GM19463 (cell line): ENCODE results near the gene ABHD16B.
"Not testable (repeated sequence)": the region's sequence is repeated elsewhere in the genome, so short reads cannot be mapped to it uniquely, and the experiment has no call there.

Experiments
- ATAC-seq: cut with Tn5 transposase; IDR thresholded peaks from one replicate; pipeline ENCODE4 v1.9.1; 2021; ENCODE audit warnings: mild to moderate bottlenecking, moderate library complexity; ENCODE audit not compliant: unreplicated experiment

ABHD16B gene

DNA sequence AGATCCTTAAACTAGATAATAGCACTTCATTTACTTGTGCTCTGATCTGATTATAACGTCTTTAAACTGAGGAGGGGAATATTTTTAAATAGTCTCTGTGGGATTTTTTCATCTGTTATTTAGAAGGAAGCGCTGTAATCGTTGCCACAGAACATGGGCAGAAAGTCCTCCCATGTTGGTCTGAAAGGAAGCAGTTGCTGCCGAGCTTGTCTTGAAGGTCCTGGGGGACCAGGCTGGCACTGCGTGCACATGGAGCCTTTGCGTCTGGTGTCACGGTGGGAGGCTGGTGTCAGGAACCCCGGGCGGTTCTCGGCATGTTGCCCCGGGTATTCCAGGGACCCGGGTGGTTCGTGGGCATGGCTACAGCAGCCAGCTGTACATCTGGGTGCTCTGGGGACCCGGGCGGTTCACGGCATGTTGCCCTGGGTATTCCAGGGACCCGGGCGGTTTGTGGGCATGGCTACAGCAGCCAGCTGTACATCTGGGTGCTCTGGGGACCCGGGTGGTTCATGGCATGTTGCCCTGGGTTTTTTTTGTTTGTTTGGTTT, 15.3 kb downstream of the ABHD16B start:
- ATAC-seq = no peak

DNA sequence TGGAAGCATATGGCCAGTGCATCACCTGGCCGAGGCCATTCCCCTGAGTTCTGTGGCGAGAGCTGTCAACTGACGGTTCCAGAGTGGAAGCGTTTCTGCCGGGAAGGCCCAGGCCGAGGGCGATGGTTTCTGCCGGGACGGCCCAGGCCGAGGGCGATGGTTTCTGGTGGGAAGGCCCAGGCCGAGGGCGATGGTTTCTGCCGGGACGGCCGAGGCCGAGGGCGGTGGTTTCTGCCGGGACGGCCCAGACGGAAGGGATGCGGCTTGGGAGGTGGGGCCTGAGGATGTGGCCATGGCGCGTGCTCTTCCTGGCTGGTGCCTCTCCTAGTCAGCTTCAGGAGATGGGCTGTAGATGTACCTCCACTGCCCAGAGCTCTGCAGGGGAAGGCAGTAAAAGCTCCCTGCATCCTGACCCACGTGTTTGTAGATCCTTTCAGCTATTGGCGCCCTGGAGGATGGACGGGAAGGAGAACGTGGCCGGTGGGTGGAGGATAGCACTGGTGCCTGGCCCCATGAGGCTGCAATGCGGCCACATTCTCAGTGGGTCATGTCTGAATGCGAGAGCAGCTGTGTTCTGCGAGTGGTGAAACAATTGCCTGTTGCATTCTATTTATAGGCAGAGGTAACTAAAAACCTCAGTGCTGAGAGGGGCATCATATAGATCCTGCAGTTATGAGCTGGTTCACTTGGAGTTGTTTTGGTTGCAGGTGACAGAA, 16.6 kb downstream of the ABHD16B start:
- ATAC-seq = no peak

DNA sequence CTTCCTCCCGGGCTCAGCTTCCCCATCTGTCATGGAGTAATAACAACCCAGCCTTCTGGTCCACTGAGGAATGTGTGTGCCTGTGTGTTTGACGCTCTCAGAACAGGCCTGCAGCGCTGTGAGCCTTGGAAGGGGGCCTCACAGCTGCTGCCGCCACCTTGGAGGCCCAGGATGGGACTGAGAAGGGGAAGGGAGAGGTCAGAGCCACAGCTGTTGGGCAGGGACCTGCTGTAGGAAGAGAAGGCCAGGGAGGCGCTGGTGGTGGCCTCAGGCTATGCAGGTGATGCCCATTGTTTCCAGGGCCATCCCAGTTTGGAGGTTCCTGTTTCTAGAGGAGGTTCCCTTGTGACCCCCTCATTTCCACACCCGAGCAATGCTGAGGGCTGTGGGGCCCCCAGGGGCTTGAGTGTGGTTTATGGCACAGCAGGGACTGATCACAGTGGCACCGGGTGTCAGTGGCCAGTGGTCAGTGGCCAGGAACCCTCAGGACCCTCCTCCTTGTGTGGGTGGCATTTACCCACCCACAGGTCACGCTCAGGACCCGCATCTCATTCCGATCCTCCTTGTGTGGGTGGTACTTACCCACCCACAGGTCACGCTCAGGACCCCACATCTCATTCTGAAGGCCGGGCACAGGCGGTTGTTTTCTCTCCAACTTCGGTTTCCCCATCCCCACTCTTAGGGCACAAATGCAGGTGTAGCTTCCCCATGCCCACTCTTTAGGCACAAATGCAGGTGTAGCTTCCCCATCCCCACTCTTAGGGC, 17.8 kb downstream of the ABHD16B start:
- ATAC-seq = no peak

DNA sequence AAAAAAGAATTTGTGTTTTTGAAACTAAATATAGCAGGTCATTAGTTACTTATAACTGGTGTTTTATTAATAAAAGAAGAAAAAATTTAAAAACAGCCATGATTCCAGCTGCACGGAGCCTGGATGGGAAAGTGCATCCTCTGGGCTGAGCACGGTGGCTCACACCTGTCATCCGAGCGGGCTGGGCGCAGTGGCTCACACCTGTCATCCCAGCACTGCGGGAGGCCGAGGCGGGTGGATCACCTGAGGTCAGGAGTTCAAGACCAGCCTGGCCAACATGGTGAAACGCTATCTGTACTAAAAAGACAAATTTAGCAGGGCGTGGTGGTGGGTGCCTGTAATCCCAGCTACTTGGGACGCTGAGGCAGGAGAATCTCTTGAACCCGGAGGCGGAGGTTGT, 19.6 kb downstream of the ABHD16B start:
- not testable (repeated sequence) for ATAC-seq

DNA sequence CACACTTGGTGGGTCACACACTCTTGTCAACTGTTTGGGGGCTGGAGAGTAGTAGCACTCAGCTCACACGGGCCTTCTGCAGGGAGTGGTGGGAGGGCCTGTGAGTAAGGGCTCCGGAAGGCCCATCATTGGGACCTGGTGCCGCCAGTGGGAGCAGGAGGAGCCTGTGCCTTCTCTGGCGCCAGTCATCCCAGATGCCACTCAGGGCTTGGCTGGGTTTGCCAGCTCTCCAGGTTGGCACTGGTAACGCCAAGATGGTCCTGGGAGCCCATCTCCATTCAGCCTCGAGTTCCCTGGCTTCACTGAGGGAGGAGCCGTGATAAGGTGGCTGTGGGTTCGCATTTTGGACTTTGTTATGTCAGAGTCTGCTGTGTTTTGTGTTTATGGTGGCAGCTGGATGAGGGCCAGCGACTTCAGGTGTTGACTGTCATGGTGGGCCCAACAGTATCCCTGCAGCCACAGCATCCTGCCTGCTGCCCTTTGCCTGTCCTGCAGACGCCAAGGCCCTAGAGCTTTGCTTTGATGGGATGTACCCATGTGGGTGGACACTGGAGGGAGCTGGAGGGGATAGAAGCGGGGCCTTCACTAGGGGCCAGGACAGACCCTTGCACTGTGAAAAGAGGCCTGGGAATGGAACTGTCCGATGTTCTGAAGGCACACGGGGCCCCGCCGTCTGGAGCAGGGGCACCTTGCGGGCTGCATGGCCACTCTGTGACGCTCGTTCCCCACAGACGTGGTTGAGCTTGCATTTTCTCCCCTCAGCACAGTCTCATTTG, 20.3 kb downstream of the ABHD16B start:
- ATAC-seq = no peak

DNA sequence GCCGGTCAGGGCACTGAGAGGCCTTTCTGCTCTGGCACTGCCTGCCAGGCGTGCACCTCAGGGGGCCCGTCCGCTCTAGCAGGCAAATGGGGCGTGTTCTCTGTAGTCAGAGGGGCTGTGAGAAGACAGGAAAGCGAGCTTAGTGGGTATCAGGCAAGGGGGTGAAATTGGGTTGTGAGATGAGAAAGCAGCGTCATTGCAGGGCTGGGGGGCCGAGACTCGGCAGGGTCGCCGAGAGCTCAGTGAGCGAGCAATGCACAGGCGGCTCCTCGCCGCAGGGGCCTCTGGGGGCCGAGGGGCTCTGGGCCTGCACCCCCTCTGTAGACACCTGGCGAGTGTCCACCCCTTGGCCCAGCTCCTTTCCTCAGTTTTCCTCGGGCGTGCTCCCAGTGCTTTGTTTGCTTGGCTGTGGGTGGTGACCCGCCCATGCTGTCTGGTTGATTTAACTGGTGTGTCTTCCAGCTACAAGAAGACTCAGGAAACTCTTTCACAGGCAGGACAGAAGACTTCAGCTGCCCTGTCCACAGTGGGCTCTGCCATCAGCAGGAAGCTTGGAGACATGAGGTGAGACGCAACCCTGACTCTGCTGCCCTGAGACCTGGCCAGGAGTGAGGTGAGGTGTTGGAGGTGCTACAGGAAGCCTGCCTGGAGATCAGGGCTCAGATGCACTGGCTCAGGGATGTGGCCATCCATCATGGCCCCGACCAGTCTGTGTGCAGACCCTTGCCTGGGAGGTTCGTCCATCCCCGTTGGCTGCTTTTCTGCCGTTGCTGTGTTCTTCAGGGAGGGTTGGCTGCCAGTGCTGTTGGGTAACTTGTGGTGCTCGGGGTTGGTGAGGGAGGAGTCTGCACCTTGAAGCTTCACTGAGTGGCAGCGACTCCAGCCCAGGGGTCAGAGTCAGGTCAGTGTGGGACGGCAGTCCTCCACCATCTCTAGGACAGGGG, 21.2 kb downstream of the ABHD16B start:
- ATAC-seq = no peak

DNA sequence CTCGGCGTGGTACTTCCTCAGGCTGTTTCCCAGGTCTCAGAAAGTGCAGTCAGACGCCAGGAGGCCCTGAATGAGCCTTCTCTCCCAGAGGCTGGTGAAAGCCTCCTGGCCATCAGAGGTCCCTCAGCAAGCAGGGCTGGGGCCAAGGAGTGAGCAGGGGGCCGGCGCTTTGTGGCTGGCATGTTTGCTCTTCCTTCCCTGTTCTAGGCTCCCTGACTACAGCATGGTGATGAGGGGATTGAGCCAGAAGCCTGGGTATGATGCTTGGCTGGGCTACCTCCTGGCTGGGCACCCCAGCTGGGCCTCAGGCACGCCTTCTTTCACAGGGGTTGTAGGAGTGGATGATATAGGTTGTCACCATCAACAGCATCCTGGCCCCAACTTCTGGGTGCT, 21.9 kb downstream of the ABHD16B start:
- no peak for ATAC-seq

DNA sequence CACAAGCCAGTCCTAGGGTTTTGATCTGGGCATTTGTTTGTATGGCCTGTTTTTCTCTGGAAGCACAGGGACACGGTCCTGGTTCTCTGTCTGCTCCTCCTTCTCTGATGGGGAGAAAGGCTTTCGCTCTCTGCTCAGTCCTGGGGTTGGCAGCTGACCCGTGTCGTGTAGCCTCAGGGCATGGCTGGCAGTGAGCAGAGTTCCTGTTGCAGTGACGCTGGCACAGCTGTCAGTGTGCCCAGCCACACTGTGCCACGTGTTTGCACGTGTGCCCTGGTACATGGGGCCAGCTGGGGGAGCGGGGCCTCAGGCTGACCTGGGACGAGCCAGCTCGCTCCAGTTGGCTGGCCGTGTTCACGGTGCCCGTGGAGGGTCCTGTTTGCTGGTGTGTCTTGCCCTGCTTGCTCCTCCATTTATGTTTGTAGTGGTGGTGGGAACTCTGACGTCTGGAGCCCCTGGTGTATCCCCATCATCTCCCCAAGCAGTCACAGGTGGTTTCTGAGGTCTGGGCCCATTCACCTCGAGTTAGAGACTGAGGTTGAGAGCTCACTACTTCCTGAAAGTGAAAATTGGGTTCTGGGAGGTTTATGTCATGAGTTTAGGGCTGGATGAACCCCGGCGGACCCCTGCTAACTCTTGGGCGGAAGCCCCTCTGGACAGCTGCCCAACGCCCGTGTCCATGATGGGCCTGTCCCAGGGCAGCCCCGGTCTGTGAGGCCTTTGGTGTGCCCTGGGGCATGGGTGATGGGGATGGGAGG, 23.4 kb downstream of the ABHD16B start:
- ATAC-seq = no peak

DNA sequence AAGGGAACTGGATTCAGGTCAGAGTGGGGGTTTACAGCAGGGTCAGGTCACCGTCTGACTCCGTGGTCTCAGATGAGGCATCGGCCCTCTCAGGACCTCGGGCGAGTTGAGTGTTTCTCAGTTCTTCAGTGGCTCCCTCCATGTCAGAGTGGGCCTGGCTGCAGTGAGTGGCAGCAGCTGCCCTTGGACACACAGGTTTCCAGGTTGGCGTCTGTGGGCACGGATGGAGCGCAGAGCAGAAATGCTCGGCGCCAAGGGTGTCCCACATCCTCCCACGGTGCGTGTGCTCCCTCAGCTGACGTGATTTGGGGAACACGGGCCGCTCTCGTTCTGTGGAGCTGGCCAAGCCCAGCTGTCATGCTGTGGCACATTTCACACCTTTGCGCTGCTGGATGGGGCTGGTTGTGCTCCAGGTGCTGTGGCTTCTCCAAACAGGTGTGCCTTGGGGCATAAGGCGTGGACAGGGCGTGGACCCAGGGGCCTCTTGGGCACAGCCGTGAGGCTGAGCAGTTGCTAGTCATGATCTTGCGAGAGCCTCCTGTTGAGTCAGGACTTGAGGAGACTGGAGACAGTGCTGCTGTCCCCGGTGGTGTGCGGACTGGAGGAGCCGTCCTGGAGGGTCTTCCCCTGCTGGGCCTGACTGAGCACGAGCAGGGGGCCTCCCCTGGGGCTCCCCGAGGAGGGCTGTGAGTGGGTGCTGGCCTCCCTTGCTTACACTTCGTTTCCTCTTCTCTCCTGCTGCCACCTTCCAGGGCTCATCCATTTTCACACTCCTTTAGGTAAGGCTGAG, 24.2 kb downstream of the ABHD16B start:
- ATAC-seq = no peak

DNA sequence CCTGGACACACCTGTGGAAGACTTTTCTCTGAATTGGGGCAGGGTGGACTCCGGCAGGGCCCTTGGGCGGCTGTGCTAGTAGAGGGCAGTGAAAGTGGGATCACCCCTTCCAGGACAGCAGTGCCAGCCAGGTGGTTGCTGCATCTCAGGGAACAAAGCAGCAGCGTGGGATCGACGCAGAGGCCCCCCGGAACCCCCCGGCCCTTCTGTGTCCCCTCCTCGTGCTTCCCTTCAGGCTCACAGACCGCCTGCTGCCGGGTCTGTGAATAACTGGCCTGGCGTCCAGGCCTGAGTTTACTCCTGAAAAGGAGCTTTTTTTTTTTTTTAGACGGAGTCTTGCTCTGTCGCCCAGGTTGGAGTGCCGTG, 24.7 kb downstream of the ABHD16B start:
- ATAC-seq = no peak

DNA sequence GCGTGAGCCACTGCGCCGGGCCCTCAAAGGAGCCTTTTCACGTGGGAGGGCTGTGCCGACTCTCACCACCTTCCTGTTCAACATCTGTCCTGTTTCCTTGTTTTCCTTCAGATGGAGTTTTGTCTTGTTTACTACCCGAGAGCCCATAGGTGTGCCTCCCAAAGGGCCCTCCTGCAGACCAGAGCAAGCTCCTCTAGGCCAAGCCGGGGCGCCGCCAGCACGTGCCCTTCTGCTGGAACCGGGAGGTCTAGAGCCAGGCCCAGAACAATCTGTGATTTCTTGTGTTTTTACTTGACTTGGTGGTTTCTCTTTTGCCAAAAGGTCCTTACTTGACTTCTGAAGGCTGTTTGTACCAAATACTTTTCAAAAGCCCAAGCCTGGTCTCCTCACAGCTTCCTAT, 25.6 kb downstream of the ABHD16B start:
- ATAC-seq = no peak

DNA sequence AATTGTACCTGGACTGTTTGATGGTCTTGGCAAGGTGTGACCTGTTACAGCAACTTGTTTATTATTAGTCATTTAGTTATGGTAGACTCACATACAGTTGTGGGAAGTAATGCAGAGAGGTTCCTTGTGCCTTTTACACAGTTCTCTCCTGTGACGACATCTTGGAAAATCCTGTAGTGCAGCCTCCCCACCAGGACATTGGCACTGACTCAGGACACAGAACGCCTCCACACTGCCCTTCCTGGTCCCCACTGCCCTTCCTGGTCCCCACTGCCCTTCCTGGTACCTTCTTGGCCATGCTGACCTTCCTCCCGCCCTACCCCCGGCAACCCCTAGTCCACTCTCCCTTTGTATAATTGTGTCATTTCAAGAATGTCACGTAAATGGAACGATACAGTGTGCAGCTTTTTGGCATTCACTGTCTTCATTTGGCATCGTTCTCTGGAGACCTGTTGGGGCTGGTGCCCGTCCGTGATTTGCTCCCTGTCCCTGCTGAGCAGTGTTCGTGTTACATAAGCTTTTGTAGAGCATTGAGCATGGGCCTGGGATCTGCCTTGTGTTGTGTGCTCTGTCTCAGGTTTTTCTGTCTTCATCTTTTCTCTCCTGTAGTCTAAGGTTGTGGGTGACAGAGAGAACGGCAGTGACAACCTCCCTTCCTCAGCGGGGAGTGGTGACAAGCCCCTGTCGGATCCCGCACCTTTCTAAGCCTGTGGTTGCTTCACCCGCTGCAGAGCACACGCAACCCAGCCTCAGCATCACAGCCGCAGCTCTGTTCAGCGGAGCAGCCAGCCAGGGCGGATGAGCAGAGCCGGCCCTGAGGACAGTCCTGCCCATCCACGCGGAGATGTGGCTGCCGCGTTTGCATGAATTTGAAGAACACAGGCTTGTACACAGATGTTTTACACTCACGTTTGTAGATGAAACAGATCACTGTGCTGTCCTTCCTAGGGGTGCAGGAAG, 28.2 kb downstream of the ABHD16B start:
- no peak for ATAC-seq

DNA sequence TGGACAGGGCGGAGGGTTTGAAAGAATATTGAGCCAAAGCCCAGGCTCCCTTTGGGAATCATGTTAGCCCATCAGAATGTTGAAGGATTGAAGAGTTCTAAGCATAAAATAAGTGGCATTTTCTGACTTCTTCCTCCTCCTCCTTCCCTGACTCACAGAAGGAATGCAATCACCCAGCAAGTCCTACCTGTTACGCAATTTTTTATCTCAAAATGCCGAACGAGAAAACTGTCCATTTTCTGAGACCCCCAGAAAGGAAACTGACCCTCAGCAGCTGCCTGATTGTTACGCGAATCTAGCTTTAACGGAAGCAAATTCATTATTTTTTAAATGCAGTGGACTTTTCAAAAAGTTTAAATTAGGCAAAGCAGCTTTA, 28.9 kb downstream of the ABHD16B start:
- ATAC-seq = no peak

DNA sequence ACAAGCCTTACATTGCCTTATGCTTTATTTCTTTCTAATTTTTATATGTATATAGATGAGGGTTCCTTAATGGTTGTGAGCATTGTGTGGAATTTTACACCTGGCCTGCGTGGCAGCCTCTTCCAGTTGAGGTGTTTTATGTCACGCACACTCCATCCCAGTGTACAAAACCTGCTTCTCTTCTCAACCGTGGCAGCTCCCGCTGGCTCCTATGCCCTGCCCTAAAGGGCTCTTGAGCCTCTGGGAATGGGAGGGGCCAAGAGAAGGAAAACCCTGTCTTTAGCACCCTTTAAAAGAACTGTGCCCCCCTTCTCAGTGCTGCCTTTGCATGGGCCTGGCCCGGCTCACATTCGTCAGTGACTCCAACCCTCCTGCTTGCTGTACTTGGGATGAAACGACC, 29.3 kb downstream of the ABHD16B start:
- ATAC-seq = no peak

DNA sequence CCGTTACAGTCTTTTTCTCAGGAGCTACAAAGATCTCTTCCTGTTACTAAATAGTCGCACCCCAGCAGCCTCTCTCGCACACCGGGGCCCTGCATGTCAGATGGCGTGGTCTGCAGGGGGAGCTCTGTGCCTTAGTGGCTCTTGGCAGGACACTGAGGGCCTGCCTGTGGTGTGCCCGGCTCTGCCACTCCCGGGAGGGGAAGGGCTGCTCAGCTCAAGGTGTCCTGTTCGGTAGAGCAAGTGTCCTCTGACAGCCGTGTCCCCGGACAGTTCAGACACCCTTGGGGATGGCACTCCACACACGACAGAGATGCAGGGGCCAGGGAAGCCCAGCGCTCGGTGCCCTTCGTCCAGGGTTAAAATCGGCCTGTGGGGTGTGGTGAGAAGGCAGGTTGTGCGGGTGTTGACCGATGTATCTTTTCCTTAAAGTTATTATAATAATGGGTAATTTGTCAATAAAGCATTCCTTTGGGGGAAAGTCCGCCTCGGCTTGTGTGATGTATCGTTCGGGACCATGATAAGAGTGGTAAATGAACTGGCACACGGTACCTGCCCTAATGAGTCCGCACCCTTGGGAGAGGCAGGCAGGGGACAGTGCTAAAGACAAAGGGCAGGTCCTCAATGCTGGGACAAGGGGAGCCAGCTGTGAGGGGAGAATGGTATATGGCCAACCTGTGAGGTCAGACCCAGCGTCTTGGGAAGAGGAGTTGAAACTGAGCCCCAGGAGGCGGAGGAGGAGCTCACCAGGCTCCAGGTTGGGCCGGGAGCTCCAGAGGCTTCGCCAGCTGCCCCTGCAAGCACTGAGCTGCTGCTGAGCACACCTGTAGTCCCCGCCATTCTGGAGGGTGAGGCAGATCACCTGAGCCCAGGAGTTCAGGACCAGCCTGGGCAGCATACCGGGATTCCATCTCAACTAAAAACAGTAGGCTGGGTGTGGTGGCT, 30.0 kb downstream of the ABHD16B start:
- ATAC-seq = no peak

DNA sequence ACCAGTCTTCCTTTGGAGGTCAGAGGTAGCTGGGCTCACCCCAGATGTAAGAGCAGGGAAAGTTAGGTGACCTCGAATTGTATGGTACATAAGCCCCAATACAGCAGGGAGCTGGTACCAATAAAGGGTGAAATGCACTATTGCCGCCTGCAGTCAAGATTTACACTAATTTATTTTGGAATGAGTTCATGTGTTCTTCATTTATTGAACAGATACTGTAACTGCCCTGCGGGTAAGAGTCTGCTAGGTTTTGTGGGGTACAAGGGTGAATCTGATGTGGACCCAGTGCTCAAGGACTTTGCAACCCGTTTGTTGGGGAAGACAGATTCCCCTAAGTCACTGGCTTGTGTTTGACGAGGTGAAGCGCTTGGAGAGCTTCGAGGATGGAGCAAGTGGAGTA, 31.1 kb downstream of the ABHD16B start:
- no peak for ATAC-seq

DNA sequence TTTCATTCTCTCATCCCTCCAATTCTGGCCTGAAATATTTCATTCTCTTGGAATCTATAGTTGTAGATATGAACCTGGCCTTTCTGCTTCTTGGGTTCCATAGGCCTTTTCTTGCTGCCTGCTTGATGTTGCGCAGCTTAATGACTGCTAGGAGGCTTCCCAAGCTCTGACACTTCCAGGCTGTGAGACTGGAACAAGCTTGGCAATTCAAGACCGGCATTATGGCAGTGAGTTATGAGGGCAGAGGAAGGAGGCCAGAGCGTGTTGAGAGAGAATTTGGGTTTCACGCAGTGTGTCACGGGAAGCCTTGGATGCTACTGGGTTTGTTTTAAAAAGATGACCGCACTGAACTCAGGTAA, 32.7 kb downstream of the ABHD16B start:
- no peak for ATAC-seq
